Mucosa of descending colon (tissue), 3 donors: Measurements from ENCODE around the gene ZNF607. TPM values are rescaled to one million over a fixed set of nuclear protein-coding genes. Genes with fewer than 3 reads are reported as not detected.
"Not testable (repeated sequence)": the region's sequence is repeated elsewhere in the genome, so short reads cannot be mapped to it uniquely, and the experiment has no call there.

ENCODE experiments used
- ATAC-seq: fragments of 200-7000 bp; cut with Tn5 transposase; one replicate; pipeline ENCODE4 v1.9.1; 2020; ENCODE audit warnings: mild to moderate bottlenecking, moderate library complexity
- DNase-seq, 3 donors: peaks; one replicate each; pipeline ENCODE4 v3.0.0-alpha.2; 2020
- H3K36me3 ChIP-seq: fragments of 200-600 bp; one replicate; pipeline ENCODE4 v1.8.0; 2021; ENCODE audit warnings: low read depth, mild to moderate bottlenecking
- H3K4me1 ChIP-seq: fragments of 200-600 bp; one replicate; pipeline ENCODE4 v1.8.0; 2021; ENCODE audit warnings: low read depth, mild to moderate bottlenecking
- H3K4me3 ChIP-seq: fragments of 200-600 bp; one replicate; pipeline ENCODE4 v1.8.0; 2021; ENCODE audit warnings: mild to moderate bottlenecking
- H3K9me3 ChIP-seq: fragments of 200-600 bp; one replicate; pipeline ENCODE4 v1.8.0; 2021; ENCODE audit warnings: mild to moderate bottlenecking
- intact Hi-C, 2 donors: fragments of 100-400 bp; cut with DNase I in 1 of 2; cut with micrococcal nuclease in 1 of 2; formaldehyde crosslinking; loops; one replicate each; pipeline versions ENCODE4 v1.11.0 to v1.11.1; 2022; cut with DNase I, micrococcal nuclease
- long read RNA-seq, 2 donors: library from polyadenylated mRNA; unstranded; transcript quantifications; one replicate each; pipeline ENCODE4 v2.0.0, GENCODE V29; 2019 to 2021
- total RNA-seq, 3 donors: library from RNA; stranded (reverse); fragmentation: NEBNext Ultra II Directional in 2 of 3; extraction: Animal tissue kit (Norgen Biotek cat#: 25700) in 2 of 3; gene quantifications; one replicate each; pipeline versions ENCODE4 v1.2.1 to v1.2.4, GENCODE V29; 2021 to 2023
- TF ChIP-seq, protein P1 (sequence below): fragments of 200-600 bp; IDR thresholded peaks from one replicate; pipeline ENCODE4 v1.8.0; 2022; ENCODE audit warnings: antibody characterized with exemption, mild to moderate bottlenecking
- donor health status: DM: no; HTN: no; CAD: no; lungs with moderate emphysema.
- donor health status: DM: no; HTN: no; CAD: no.
- donor health status: DM: no; HTN: yes; CAD: no.

ZNF607 gene
- 10 to 100 TPM in 1 of 3 donors, 1 to 10 TPM in 2; 6.2 to 12.8 (median 6.8) TPM for total RNA-seq
- long read RNA-seq, donor 1, full-length matches to known transcripts, result 3 of 7 reads
- long read RNA-seq, donor 1, partial matches to known transcripts, result 0 of 7 reads
- long read RNA-seq, donor 1, other reads (novel, unspliced or antisense), result 4 of 7 reads
- long read RNA-seq, donor 2, partial matches to known transcripts, result 0 of 1 reads
- long read RNA-seq, donor 2, other reads (novel, unspliced or antisense), result 1 of 1 reads

GRCh38 chr19:37719111-37719926 lies at the start of gene ZNF607:
ZNF607 (minus strand) TSS chr19:37719761; CDS start chr19:37711618, 8,143 bp downstream.
- Histone ChIP-seq H3K36me3 (no peaks in the 10 kb centered on the region), H3K4me3 (peak within 1 kb of the TSS; percentile 97), H3K4me1 (peaks cover 13% of the 10 kb centered on the region), H3K9me3 (no peaks in the 10 kb centered on the region)
- peak; percentile 92 to 94 (median 93) for DNase-seq
- ATAC-seq, result peak; percentile 99
- intact Hi-C loops, result no loop called here
- TF ChIP-seq, protein P1, sequence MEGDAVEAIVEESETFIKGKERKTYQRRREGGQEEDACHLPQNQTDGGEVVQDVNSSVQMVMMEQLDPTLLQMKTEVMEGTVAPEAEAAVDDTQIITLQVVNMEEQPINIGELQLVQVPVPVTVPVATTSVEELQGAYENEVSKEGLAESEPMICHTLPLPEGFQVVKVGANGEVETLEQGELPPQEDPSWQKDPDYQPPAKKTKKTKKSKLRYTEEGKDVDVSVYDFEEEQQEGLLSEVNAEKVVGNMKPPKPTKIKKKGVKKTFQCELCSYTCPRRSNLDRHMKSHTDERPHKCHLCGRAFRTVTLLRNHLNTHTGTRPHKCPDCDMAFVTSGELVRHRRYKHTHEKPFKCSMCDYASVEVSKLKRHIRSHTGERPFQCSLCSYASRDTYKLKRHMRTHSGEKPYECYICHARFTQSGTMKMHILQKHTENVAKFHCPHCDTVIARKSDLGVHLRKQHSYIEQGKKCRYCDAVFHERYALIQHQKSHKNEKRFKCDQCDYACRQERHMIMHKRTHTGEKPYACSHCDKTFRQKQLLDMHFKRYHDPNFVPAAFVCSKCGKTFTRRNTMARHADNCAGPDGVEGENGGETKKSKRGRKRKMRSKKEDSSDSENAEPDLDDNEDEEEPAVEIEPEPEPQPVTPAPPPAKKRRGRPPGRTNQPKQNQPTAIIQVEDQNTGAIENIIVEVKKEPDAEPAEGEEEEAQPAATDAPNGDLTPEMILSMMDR, result peak; percentile 52

- Histone ChIP-seq H3K4me3 (no peak overlapping the region), H3K9me3 (no peaks in the 10 kb centered on the region), H3K36me3 (peaks cover 4% of the 10 kb centered on the region), H3K4me1 (no peaks in the 10 kb centered on the region)
- DNase-seq (no peak), ATAC-seq (no peak)
- intact Hi-C loops, result no loop called here
- TF ChIP-seq, protein P1, result no peak
Observed at GRCh38 chr19:37763488-37763887, 43.9 kb upstream of the ZNF607 start.

- H3K9me3 ChIP-seq, H3K4me1 ChIP-seq, H3K36me3 ChIP-seq, ATAC-seq, DNase-seq, intact Hi-C loops, H3K4me3 ChIP-seq: not testable (repeated sequence)
Observed at GRCh38 chr19:37757683-37758082, 38.1 kb upstream of the ZNF607 start.

DNA sequence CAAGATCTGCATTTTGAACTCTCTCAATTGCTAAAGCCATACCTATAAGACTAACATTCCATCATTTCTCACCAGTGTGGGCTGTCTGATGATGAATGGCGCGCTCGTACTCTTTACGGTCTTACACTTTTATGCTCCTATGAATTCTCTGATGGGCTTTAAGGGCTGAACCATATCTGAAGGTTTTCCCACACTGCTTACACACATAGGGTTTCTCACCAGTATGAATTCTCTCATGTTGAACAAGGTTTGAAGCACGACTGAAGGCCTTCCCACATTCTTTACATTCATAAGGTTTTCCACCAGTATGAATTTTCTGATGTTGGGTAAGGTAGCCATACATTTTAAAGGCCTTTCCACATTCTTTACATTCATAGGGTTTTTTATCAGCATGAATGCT lies 18.8 kb upstream of the ZNF607 start:
- Histone ChIP-seq H3K4me3 (no peak overlapping the region), H3K9me3 (peaks cover 86% of the 10 kb centered on the region), H3K36me3 (peaks cover 8% of the 10 kb centered on the region), H3K4me1 (no peaks in the 10 kb centered on the region)
- ATAC-seq (no peak), DNase-seq (no peak)
- TF ChIP-seq, protein P1, result no peak
- intact Hi-C loops, result no loop called here

DNA sequence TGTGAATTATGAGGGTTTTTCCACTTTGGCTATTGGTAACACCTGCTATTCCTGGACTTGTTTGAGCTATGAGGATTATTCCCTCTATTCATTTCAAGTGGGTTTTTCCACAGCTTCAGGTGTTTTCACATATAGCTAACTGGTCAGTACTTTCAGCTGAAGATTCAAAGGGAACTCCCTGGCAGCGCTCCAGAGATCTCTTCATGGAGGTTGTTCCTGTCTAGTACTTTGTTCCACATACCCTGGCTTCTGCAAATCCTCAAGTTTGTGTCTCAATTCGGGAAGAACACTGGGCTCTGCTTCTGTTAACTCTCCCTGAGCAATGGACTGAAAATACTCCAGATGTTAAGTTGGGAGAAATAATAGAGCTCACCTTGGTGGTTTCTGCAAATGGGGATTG lies 5.6 kb upstream of the ZNF607 start:
- ATAC-seq (no peak), DNase-seq (no peak)
- H3K9me3 ChIP-seq, result no peaks in the 10 kb centered on the region
- no peaks in the 10 kb centered on the region for H3K36me3 ChIP-seq
- no peak overlapping the region for H3K4me3 ChIP-seq
- intact Hi-C loops, result no loop called here
- TF ChIP-seq, protein P1, result no peak
- no peaks in the 10 kb centered on the region for H3K4me1 ChIP-seq

DNA sequence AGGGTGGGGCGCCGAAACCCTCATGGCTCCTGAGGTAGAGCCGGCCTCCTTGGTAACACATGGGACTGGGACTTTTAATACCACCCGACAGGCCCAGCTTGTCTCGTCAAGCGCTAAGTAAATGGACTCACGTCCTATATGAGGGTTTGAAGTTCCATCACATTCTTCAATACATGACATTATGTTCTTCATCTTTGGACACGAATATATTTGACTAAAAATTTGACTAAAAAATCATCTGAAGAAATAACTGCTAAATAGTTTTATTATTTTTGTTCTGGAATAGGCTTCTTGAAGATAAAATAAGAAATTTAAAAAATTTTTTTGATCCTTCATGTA lies 335 bp upstream of the ZNF607 start:
- DNase-seq, result no peak
- peaks cover 13% of the 10 kb centered on the region for H3K4me1 ChIP-seq
- no peaks in the 10 kb centered on the region for H3K9me3 ChIP-seq
- no peak overlapping the region for H3K4me3 ChIP-seq
- ATAC-seq, result no peak
- intact Hi-C loops, result no loop called here
- no peaks in the 10 kb centered on the region for H3K36me3 ChIP-seq
- TF ChIP-seq, protein P1, result no peak
